ENCODE results near the gene HYI.
"Not testable (repeated sequence)": the region's sequence is repeated elsewhere in the genome, so short reads cannot be mapped to it uniquely, and the experiment has no call there.

Gene HYI

DNA sequence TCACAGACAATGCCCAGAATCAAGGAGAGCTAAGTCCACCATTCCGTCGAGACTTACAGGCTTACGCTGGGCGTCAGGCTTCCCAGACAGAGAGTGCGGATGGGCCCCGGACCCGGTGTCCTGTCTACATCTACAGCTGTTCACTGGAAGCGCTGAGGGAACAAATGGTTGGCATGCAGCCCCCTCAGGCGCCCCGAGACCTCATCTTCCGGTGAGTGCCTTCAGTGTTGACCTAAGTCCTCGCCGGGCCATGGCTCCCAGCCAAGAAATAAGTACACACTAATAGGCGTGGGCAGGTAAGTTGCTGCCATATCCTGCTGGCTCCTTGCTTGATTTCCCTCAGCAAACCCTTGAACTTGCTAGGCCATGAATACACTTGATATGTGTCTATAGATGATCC is 26.2 kb downstream of the HYI start:
- no peak for DNase-seq (ENCODE audit: low read depth)

DNA sequence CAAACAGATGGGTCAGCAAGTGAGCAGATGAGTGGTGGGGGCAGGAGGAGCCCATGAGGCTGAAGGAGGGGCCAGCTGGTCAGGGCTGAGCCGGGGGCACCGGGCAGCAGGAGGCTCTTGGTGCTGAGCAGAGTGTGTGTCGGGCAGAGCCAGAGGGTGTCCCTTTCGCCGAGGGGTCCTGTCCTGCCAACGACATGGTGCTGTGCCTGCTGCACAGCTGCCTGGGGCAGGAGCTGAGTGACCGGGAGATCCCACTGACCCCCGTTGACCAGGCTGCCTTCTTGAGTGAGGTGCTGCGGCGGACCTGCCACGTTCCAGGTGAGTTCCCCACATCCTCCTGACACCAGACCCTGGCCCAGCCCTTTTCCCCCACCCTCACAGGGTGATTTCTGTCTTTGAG is 27.5 kb downstream of the HYI start:
- no peak for DNase-seq (ENCODE audit: low read depth)

DNA sequence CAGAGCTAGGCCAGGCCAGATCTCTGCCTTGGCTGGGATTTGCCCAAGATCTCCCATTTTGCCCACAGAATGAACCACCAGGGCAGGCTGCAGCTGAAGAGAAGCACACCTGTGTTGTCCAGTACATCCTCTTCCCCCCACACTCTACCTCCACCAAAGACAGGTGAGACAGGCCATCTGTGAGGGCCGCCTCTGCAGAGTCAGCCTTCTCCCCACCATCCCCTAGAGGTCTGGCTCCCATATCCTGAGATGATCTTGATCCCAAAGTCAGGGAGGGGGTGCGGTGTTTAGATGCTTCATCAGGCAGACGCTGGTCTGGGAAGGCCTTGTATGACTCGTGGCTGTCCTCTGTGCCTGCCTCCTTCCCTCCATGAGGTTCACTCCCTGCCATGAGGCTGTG is 28.7 kb downstream of the HYI start:
- DNase-seq (ENCODE audit: low read depth) = no peak

DNA sequence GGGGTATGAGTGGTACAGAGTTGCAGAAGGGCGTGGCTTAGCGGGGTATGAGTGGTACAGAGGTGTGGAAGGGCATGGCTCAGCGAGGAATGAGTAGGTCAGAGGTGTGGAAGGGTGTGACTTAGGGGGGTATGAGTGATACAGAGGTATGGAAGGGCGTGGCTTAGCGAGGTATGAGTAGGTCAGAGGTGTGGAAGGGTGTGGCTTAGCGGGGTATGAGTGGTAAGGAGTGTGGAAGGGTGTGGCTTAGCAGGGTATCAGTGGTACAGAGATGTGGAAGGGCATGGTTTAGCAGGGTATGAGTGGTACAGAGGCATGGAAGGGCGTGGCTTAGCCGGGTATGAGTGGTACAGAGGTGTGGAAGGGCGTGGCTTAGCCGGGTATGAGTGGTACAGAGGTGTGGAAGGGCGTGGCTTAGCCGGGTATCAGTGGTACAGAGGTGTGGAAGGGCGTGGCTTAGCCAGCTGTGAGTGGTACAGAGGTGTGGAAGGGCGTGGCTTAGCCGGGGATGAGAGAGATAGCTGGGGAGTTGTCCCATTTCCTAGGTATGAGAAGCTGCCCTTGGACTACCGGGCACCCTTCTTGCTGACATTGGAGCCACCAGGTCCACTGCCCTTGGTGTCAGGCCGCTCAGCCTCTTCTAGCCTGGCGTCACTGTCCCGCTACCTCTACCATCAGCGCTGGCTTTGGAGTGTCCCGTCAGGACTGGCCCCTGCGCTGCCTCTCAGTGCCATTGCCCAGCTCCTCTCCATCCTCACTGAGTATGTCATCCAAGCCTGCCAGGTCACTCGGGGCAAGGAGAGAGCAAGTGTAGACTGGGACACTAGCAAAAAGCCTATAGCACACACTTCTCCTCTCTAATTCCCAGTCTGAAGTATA is 29.8 kb downstream of the HYI start:
- DNase-seq (ENCODE audit: low read depth) = no peak

DNA sequence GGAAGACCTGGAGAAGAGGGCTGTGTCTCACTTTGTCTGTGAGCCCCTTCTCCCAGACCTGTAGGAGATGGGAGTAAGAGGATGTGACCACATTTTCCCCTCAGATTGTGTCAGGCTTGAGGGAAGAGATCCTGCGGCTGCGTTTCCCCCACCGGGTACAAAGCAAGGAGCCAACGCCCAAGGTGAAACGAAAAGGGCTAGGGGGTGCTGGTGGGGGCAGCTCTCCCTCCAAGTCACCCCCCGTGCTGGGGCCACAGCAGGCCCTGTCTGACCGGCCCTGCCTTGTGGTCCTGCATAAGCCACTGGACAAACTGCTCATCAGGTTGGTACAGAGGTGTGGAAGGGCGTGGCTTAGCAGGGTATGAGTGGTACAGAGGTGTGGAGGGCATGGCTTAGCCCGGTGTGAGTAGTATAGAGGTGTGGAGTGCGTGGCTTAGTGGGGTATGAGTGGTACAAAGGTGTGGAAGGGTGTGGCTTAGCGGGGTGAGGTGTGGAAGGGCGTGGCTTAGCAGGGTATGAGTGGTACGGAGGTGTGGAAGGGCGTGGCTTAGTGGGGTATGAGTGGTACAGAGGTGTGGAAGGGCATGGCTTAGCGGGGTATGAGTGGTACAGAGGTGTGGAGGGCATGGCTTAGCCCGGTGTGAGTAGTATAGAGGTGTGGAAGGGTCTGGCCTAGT is 30.6 kb downstream of the HYI start:
- DNase-seq (ENCODE audit: low read depth) = no peak

DNA sequence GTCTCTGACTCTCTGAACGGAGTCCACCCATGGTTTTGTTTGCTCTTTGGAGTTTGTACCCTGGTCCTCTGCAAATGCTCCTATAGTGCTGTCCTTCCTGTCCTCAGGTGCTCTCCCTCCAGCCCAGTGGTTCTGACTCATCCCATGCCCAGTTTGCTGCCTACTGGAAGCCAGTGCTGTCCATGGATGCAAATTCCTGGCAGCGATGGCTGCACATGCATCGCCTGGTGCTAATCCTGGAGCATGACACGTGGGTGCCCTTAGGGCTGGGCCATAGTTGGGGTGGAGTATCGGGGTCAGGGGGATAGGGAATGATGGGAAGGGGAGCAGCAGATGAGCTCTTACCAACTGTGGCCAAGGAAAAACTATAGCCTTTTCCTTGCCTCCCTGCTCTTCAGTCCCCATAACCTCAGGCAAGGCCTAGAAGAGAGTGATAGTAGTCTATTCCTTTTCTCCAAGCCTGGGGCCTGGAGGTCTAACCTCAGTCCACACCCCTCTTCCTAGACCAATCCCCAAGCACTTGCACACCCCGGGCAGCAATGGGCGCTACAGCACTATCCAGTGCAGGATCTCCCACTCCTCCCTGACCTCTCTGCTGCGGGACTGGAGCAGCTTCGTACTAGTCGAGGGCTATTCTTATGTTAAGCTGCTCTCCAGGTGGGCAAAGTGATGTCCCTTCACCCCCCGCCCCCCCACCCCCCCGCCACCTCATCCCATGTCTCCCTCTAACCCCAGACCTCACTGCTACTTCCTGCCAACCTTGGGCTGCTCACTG is 31.6 kb downstream of the HYI start:
- no peak for DNase-seq (ENCODE audit: low read depth)

DNA sequence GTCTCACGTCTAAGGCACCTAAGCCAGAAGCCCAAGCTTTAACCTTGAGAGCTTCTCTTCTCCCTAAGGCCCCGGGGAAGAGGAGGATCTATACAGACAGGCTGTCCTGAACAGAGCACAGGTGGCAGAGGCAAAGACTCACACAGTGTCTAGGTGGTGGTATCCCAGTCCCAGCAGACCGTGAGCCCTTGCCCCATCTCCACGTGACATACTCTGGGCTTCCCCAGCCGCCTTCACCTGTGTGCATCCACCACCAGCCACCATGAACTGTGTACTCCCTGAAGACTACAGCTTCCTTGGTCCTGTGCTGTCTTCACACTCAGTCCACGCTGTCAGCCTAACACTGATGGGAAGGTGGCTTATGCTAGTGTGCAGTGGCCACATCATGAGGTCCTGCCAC is 32.3 kb downstream of the HYI start:
- DNase-seq (ENCODE audit: low read depth) = no peak

DNA sequence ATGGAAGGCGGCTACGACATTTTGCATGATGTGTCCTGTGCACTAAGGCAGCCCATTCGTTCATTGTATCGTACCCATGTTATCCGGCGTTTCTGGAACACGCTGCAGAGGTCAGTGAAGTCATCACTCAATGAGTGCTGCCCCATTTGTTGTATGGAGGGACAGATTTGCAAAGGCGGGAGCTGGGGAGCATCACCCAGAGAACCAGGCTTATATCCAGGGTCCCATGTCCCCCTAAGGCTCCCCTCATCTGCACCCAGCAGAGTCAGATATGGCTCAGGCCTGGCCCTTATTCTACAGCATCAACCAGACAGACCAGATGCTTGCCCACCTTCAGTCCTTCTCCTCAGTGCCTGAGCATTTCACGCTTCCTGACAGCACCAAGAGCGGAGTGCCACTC is 32.9 kb downstream of the HYI start:
- no peak for DNase-seq (ENCODE audit: low read depth)

DNA sequence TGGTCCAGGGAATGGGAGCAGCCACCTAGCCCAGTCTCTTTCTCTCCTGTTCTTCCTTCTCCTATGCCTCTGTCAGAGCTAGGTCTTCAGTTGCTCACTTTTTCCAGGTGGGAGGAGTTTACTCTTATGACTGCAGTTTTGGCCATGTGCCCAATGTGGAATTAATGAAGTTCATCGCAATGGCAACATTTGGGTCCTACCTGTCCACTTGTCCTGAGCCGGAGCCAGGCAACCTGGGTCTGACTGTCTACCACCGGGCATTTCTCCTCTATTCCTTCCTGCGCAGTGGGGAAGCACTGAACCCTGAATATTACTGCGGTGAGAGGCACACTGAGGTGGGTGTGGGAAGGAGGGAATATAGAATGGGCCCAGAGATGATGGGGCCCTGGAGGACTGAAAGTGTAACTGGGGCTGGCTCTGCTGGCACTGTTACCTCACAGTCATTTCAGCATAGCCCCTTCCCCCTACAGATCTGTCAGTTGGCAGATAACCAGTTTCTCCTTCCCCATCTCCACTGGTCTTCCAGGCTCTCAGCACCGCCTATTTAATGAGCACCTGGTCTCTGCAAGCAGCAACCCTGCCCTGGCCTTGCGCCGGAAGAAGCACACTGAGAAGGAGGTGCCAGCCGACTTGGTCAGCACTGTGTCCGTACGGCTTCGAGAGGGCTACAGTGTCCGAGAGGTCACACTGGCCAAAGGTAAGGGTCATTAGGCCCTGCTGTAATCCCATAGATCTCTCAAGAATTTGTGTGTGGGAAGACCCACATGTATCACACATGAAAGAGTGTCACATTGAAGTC is 33.9 kb downstream of the HYI start:
- no peak for DNase-seq (ENCODE audit: low read depth)

DNA sequence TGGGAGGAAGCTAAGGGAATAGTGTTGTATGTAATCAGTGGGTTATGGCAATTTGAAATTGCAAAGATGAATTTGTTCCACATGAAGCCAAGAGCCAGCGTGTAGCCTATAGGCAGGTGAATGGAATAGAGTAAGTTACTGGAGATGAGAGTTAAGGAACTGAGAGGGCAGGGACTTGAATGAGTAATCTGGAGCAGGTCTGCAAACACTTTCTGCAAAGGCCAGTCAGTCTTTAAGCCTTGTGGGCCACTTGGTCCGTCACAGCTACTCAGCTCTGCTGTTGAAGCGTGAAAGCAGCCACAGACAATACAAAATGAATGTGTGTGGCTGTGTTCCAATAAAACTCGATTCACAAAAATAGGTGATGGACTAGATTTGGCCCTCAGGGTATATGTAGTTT is 34.9 kb downstream of the HYI start:
- no peak for DNase-seq (ENCODE audit: low read depth)

DNA sequence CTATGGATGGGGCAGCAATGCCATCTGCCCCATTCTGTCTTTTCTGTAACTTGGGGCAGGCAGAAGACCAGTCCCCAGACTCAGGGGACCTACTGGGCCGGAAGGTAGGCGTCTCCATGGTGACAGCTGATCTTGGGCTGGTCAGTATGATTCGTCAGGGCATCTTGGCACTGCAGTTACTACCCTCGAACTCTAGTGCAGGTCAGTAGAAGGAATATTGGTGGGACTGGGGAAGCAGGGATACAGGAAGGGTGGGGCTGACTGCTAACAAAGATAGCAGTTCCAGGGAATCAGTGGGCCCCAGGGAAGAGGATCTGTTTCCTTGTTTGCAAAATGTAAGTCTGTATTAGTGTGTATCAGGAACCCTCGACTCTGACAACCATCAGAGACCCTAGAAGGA is 37.8 kb downstream of the HYI start:
- DNase-seq (ENCODE audit: low read depth) = no peak

DNA sequence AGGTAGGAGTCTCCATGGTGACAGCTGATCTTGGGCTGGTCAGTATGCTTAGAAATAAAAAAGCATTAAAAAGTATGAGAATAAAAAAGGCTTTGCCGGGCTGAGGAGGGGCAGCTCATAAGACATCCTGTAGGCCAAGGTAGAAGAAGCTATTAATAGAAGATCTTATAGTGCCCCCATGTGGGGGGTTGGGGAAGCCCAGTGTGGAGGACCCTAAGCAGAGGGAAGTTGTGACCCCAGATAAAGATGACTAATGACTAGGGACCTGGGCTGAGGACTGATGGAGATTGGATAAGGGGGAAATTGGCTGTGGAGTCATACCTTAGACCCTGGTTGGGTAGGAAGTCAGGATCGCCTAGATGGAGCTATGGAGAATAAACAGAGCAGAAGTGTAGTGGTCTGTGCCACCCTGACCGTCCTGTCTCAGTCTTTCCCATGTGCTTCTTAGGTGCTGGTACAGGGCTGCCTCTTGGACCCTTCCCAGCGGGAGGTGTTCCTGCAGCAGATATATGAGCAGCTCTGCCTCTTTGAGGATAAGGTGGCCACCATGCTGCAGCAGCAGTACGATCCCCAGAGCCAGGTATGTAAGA is 39.0 kb downstream of the HYI start:
- DNase-seq (ENCODE audit: low read depth) = no peak

DNA sequence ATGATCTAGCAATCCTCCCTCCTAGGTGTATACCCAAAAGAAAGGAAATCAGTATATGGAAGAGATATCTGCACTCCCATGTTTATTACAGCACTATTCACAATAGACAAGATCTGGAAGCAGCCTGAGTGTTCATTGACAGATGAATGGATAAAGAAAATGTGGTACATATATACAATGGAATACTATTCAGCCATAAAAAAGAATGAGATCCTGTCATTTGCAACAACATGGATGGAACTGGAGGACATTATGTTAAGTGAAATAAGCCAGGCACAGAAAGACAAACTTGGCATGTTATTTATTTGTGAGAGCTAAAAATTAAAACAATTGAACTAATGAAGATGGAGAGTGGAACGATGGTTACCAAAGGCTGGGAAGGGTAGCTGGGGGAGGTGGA is 40.3 kb downstream of the HYI start:
- not testable (repeated sequence) for DNase-seq (ENCODE audit: low read depth)

DNA sequence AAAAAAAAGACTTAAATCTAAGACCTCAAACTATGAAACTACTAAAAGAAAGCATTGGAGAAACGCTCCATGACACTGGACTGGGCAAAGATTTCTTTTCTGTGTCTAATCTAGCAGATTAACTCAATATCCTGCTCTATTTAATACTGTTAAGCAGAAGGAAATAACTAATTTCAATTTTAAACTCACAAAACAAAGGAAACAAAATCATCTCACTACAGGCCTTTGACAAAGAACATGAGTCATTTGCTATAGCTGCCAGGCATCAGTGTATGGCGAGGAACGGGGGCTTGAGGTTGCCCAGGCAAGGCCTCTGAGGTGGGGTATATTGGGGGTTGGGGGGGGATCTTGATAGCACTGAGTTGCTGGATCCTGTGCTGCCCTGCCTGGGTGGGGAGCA is 43.2 kb downstream of the HYI start:
- DNase-seq (ENCODE audit: low read depth) = no peak

DNA sequence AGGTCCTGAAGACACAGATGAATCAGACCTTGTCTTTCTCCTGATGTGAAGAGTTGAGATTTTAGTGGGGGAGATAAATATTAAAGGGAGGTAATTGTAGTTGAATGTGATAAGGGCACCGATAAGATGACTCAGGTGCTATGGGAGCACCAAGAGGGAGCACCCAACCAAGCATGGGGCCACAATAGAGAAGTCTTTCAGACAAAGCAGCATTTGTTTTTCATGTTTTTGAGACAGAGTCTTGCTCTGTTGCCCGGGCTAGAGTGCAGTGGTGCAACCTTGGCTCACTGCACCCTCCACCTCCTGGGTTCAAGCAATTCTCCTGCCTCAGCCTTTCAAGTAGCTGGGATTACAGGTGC is 47.9 kb downstream of the HYI start:
- DNase-seq (ENCODE audit: low read depth) = no peak

DNA sequence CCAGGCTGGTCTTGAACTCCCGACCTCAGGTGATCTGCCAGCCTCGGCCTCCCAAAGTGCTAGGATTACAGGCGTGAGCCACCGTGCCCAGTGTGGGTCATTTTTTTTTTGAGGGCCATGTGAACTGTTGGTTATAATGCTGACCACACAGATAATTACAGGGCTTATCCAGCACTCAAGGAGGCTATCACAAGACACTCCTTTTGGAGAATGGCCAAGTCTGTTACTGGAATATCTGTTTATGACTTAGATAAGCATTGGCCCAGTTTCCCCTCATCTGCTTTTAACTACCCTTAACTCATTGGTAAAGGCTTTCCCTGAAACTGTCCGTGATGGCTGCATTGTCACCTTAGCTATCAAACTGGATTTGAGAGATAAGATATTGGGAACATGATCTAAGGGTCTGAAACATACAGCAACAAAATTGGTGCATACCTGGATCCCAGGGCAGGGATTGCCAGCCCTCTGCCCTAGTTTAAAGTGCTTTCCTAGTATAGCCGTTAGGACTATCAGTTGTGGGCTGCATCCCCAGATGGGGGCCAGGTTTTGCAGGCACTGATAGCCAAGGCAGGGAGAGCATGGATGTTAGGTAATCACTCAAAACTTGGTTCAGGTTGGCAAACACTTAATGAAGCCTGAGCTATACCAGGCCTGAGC is 48.4 kb downstream of the HYI start:
- no peak for DNase-seq (ENCODE audit: low read depth)

DNA sequence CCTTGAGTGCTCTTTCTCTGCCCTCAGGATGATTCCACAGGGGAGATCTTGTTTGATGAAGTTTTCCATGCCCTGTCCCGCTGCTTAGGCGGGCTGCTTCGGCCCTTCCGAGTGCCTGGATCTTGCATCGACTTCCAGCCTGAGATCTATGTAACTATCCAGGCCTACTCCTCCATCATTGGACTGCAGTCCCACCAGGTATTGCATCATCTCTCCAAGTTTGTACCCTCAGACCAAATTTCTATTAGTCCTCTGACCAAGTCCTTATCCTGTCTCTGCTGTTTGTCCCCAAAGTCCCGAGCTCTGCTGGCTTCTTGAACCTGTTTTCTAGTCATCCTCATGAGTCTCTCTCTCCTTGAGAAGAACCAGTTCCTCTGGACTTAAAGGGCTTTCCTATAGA is 49.4 kb downstream of the HYI start:
- no peak for DNase-seq (ENCODE audit: low read depth)

DNA sequence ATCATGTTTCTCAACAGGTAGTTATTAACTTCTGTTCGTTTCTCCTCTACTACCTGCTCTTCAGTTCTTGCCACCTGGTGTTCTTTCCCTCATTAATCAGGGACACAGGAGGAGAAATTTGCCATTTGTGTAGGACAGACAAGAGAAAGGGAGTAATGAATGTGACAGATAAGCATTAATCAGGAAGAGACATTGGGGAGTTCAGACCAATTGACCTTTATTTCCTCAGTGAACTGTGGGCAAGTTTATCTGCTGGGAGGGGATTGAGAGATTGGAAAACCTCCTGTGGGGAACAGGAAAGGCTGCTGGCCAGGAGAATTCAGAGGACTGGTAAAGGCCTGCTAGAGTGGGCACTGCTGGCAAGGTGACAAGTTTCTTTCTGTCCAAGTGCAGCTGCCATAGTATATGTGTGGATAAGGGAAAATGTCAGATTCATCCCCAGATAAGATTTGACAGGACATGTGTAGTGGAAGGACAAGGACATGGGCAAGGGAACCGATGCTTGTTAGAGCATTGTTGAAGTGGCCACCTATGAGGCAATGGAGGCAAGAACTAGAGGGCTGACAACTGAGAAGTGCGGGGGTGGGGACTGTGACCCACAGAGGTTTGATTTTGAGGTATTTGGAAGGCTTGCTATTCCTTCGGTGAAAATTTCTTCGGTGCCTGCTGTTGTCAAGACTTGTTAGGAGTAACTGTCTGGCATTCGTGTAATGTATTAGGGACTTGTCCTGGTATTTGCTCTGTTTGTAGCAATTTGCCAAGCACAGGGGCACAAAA is 51.5 kb downstream of the HYI start:
- no peak for DNase-seq (ENCODE audit: low read depth)

Data from non-pigmented ciliary epithelial cell (primary cell).